K562 (cell line): Measurements from ENCODE around the gene CRIP1.

Source experiments
- BRF1 ChIP-seq: IDR thresholded peaks from 3 replicates; pipeline ENCODE4 v1.6.1; 2011; ENCODE audit warnings: borderline replicate concordance, mild to moderate bottlenecking; ENCODE audit not compliant: insufficient read length; ENCODE audit errors: extremely low read depth
- CBX2 ChIP-seq: fragments of 200-600 bp; sonication (generic); IDR thresholded peaks from one replicate; pipeline ENCODE4 v1.6.1; 2012; ENCODE audit warnings: mild to moderate bottlenecking, low read length, inconsistent platforms; ENCODE audit not compliant: insufficient read depth, poor library complexity, severe bottlenecking
- CBX3 ChIP-seq, 2 experiments: IDR thresholded peaks; 1 replicate in 1 of 2; 2 replicates in 1 of 2; pipeline ENCODE4 v1.6.1; 2012; ENCODE audit warnings: inconsistent platforms in 2 of 2, low read length in 2 of 2, borderline replicate concordance in 1 of 2, control low read depth in 1 of 2
- JUNB ChIP-seq: fragments of 450-650 bp; formaldehyde crosslinking; conservative IDR thresholded peaks from 2 replicates; pipeline ENCODE4 v1.4.0; 2020; ENCODE audit warnings: mild to moderate bottlenecking

DNA sequence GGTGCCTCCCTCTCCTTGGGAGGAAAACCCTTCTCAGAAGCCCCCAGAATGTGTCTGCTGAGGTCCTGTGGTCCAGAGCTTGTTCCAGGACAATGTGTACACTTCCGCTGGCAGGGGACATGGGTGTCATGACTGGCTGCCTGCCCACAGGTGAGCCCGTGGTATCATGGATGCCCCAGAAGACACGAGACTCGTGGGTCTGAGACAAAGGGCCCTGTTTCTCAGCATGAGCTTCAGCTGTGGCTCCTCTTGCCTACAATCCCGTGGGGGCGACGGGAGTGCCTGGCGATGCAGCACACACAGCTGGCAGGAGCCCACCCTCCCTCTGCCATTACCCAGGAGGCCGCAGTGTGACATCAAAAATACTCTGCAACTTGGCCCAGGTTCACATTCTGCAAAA is 46.7 kb downstream of the CRIP1 start:
- no peak for TF ChIP-seq JUNB (CRISPR knock-in tag)
- no peak for TF ChIP-seq BRF1
- TF ChIP-seq CBX2, result no peak
- TF ChIP-seq CBX3 (IDR thresholded peaks at IDR 0.05; ENCODE audit: borderline replicate concordance in 1 of 2, low read length in 2 of 2), result no peak
